NCI-H774 (cell line): ENCODE results near the gene AGXT2.

Source experiments
- DNase-seq: peaks from one replicate; lab custom pipeline; 2025; lab: John Stamatoyannopoulos, UW

Gene AGXT2, protein sequence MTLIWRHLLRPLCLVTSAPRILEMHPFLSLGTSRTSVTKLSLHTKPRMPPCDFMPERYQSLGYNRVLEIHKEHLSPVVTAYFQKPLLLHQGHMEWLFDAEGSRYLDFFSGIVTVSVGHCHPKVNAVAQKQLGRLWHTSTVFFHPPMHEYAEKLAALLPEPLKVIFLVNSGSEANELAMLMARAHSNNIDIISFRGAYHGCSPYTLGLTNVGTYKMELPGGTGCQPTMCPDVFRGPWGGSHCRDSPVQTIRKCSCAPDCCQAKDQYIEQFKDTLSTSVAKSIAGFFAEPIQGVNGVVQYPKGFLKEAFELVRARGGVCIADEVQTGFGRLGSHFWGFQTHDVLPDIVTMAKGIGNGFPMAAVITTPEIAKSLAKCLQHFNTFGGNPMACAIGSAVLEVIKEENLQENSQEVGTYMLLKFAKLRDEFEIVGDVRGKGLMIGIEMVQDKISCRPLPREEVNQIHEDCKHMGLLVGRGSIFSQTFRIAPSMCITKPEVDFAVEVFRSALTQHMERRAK

DNA sequence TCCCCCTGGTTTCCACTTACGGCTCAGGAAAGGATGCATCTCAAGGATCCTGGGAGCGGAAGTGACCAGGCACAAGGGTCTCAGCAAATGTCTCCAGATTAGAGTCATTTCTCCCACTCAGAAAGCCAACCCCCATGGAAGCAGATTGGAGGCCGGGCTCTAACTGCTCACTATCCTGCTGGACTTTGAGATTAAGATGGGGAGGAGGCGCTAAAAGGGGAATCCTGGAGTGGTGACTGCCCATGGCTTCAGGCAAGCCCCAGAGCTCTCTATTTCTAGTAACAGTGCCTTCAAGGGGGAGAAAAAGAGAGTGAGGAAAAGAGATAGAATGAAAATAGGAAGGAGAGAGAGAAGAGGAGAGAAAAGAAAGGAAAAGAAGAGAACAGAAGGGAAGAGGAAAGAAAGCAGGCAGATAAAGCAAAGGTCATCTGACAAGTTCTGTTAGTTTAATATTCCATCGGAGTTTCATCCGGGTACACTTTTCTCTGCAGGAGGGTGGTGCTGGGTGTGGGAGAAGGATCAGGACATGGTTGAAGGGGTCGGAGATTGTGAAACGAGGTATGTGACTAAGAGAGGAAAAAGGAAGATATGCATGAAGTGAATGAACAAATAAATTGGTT, at the start of gene AGXT2:
TSS of gene AGXT2 (minus strand) at position 165 of the 620 bp plus-strand sequence. CDS start at position 108, 57 bp downstream.
- DNase-seq = no peak

DNA sequence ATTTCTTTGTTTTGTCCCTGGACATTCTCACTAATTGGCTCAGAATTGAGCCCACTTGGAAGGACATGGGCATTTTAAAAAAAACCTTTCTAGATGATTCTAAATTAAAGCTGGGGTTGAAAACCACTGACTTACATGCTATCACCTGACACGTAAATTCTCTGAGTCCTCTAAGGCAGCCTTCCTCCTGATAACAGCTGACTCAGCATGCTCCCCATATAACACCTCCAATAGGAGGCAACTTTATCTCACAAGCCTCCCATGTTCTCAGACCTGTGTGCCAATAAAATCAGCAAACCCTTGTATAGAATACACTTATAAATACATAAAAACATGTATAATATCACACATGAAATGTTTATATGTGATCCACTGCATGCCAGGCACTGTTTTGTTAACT, 49.2 kb upstream of the AGXT2 start:
- DNase-seq = no peak

DNA sequence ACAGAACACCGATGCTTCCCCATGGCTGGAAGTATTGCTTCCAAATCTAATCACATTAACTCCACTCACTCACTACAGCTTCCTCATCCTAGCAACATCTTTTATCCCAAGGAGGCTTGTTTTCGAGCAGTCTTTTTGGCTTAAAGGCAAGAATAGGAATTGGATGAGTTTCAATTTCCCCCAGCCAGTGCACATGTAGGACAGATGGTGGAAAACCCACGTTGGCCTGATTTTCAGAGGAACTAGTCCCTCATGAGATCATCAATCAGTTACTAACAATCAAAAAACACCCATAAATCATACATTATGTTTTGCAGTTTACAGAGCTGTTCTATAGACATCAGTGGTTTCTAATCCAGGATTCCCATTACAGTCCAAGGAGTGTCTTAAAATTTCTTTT, 48.5 kb upstream of the AGXT2 start:
- DNase-seq = no peak

DNA sequence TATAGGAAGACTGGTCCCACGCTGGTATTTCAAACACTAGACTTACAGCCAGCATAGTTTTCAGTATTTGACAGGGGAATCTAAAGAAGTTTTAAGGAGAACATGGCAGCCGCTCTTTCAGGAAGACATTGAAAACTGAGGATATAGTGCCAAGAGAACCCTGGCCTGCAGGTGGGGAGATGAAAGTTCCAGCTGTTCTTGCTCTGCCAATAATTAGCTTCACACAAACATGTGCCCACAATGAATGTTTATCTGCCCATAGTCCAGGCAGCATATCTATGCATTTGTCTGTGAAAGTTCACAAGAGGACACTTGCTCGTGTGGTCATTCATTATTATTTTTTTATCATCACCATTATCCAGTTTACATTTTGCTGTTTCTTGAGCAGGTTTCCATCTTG, 47.6 kb upstream of the AGXT2 start:
- no peak for DNase-seq

DNA sequence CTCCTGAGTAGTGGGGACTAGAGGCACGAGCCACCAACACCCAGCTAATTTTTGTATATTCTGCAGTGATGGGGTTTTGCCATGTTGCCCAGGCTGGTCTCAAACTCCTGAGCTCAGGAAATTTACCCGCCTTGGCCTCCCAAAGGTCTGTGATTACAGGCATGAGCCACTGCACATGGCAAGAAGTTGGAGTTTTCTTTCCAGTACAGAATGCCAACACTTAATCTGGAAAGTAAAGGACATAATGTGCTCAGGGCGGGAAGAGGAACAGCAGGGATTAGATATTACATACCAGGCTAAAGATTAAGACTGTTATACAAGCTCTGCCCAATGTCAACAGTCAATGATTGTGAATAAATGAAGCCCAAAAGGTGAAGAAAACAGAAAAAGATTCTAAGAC, 47.2 kb upstream of the AGXT2 start:
- DNase-seq = no peak

DNA sequence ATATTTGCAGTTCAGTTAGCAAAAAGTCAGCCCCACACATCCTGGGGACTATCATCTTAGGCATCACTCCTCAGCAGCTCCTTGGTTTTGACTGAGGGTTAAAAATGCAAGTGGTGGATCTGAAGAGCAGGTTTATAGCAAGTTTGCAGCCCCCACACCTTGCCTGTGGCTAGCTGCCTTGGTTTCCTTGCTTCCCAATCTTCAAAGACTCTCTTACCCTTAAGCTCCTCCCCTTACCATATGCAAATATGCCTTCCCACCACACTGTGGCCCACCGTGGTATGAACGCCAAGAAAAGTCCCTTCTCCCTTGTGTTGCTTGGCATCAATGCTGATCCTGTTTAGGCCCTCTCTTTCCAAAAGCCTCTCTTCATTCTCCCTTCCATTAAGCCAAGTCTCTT, 45.0 kb upstream of the AGXT2 start:
- no peak for DNase-seq

DNA sequence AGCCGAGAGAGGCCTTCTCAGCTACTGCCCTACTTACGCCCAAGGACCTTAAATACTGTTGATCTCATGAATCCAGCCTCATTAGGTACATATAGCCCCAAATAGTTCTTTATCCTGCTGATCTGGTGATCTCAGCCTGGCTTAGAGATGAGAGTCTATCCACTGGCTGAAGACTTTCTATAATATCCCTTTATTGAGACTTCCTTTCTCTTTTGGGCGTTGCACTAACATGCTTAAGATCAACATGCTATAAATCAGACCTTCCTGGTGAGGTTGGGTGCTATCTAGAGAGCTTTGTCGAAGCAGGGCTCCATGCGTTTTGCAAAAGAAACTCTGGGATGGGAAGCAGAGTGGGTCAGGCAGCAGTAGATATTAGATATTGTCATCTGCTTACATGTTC, 44.0 kb upstream of the AGXT2 start:
- DNase-seq = no peak

DNA sequence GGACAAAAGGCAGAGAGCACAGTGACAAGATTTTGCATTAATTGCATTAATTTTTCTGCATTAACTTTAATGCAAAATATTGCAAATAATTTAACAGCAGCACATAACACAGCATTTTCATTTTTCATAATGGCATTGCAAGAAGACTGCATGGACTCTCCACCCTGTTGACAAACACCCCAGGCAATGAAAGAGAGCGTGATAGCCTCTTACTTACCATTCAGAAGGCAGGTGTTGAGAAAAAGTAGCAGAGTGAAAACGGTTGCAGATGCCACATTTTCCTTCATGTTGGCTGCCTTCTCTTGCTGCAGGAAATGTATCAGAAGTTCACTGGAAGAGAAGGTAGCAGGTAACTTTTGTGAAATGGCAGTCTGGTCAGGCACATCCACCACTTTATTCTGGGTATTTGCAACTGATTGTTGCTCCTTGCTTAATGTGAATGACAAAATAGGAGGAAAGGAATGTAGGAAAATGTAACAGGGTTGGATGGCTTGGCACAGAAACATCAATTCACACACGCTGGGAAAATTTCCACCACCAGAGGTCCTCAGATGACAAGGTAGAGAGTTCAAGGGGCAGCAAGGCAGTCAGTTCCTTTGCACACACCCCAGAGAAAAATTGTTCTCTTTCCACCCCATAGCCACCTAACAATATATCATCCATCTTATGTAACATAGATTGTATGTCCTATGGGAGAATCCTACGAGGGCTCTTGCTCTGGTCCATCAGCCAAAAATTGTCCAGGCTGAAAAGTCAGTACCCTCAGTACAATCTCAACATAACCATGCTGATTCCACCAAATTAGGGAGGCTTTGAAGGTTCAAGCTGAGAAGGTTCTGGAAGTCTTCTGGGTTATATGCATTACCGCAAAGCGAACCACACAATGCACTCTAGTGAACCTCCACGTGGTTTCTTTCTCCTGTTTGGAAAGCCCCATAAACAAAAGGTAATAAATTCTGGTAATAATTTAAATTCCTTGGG, 41.9 kb upstream of the AGXT2 start:
- DNase-seq = peak; percentile 55

DNA sequence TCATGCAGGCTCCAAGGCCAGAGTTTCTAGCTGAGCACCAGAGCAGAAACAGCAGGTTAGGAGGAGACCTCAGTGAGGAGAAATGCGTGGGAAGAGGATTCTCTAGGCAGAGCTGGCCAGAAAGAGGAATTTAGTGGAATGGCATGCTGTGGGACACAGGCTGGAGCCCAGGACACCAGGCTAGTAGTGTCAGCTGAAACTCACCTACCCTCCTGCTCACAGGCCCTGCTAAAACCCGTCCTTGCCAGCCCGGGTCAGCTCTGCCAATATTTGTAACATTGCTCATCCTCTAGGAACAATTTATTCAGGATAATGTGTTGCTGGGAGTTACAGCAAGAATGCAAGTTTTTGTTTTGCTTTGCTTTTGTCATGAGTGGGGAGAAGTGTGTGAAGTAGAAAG, 40.2 kb upstream of the AGXT2 start:
- no peak for DNase-seq

DNA sequence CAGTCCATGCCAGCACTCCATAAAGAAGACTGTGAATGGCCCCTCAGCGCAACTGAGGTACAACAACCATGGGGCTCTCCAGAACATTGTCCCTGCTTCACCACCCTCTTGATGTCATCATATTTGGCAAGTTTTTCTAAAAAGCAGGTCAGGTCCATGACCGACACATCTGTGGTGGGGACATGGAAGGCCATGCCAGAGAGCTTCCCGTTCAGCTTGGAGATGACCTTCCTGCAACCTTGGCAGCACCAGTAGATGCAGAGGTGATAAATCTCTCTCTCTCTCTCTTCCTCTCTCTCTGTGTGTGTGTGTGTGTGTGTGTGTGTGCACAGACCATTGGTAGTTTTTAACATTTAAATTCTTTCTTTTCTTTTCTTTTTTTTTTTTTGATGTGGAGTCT, 35.4 kb upstream of the AGXT2 start:
- no peak for DNase-seq

DNA sequence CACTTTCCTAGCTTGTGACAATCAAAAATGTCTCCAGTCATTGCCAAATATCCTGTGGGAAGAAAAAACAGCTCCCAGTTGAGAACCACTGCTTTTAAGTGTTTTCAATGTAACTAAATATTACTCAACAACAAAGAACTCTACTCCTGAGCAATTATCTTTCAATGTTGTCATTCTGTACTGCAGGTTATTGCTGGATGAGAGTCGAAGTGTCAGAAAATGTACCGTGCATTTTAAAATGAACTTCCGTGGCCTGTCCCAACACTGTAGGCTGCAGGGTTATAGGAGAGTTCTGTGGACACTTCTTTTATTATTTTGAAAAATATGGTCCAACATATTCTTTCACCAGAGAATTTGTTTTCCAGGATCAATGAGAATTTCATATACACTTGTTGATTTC, 34.8 kb upstream of the AGXT2 start:
- DNase-seq = no peak

DNA sequence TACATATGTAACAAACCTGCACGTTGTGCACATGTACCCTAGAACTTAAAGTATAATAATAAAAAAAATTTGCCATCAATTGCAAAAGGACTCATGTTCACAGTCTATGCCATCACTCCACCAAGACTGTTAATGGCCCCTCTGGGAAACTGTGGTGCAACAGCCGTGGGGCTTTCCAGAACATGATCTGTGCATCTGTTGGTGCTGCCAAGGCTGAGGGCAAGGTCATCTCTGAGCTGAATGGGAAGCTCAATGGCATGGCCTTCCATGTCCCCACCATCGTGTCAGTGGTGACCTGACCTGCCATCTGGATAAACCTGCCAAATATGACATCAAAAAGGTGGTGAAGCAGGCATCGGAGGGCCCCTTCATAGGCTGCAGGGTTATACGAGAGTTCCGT, 33.4 kb upstream of the AGXT2 start:
- no peak for DNase-seq

DNA sequence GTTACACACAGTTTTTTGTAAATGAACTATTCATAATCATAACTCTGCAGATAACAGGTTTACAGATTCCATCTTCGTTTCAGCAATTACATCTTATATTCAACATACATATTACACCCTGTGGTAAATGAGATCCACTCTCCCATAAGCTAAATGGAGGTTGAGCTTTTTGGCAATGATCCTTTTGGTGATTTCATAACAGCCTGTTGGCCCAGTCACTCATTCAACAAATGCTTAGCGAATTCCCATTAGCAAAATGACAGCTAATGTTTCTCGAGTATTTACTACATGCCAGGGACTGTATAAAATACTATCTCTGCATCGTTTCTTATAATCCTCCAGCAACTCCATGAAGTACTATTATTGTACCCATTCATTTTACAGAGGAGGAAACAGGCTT, 25.4 kb upstream of the AGXT2 start:
- DNase-seq = no peak

DNA sequence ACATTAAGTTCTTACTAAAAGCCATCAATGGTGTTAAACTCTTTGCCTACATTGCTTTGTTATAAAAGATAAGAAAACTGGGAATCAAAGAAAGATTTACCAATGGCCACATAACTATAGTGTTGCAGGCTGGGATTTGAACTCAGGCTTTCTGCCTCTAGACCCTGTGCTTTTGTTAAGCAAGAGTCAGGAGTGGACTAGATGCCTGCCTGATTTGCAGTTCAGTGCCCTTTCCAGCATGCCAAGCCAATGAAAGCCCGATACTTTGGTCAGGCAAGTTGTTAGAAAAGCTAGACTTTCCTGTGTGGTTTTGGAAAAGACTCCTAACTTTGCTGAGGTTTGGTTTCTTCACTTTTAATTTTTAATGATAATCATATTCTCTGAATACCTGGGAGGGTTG, 21.4 kb upstream of the AGXT2 start:
- DNase-seq = no peak

DNA sequence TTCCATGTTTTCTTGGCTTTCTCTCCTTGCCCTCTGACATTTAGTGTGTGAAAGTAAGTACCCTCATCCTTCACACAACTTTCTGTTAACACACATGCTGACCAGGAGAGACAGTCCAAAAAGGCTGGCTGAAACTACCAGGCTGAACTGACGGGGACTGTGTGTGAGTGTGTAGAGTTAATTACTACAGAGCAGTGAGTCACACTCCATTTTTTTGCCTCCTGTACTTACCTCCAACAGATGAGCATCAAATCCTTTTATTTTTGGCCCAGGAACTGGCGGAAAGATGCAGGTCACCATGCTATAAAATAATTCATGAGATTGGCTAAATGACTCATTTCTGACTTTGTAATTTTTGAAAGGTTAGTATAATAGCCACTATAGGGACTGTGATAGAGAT, 20.2 kb upstream of the AGXT2 start:
- no peak for DNase-seq

DNA sequence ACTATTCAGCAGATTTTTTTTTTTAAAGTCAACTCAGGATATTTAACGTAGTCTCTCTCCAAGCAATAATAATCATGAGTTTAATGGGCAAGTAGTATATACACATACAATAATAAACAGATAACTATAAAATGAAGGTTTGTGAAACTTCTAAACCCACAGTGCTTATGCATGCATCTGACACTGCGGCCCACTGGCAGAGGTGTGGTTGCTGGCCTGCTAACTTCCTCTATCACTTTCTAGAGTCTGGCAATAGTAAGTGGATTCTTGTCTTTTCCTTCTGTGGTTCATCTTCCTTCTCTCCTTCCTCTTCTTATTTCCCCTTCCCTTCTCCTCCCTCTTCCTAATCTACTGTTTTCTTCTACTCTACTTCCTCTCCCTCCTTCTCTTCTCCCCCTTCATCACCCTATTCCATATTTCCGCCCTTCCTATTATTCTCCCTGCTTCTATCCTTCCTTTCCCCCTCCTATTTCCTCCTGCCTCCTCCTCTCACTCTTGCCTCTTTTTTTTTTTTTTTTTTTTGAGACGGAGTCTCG, 18.6 kb upstream of the AGXT2 start:
- no peak for DNase-seq

DNA sequence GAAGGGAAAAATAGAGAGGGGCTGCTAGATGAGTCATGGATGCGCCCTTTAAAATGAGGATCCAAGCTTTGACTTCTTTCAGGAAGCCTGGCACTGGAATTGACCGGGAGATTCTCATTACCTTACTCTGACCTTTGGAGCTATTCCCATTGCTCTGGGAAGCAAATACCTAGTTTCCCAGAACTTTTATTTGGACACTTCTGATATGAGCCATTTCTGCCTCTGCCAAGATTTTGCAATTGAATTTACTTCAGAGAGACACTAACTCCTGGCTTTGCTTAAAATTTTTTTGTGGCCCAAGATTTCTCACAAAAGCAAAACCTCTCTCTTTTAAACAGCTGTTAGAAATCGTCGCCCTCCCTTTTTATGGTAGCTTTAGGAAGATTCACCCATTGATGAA, 15.7 kb upstream of the AGXT2 start:
- DNase-seq = no peak

DNA sequence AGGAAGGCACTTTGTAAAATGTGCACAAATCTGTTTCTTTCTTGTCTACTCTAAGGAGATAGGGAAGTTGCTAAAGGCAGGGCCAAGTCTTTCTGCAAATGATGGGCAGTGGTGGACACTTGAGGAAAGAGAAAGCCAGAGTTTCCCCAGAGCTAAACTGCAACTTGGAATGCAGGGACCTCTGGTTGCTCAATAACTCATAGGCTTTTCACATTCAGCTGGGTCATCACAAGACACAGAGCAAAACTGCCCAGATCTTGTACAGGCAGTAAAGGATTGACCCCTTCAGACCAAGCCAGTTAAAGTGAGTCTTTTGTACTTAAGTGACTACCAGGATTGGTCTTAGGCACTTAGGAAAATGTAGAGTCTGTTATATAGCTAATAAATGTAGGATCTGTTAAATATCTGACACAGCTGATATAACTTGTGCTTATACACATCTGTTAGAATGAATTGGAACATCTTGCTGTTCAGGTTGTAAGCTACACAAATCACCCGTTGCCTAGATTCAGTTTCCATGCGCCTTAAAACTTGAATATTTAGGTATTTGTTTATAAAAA, 13.5 kb upstream of the AGXT2 start:
- no peak for DNase-seq

DNA sequence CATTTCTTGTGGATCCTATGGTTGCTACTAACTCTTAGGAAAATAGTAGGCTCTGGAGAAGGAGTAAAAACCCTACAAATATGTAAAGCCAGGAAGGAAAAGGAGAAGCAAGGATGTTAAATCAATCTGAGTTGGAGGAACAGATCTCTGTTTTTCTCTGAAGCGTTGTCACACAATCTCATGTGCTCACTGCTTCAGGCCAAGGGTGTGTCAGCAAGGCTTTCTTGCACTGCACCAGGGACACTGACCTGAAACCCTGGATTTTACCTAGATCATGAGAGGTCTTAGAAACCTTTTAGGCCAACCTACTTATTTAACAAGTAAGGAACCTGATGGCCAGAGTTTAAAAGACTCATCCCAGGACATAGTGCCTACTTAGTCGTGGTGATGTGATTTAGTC, 12.5 kb upstream of the AGXT2 start:
- no peak for DNase-seq

DNA sequence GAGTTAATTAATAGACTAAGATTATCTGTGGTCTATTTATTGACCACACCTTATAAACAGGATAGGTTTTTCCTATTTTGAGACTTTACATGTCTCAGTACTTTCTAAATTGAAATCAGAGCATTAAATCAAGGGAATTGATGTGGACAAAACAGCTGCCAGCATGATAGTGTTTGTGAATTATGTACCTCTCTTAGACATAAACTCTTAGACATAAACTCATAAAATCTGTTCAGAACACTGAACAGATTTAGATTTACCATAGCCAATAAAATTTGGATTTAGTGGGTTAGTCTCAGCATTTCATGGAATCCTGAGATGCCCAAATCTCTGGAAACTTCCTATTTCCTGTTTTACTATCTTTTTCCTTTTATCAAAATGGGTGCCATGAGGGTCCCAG, 11.5 kb upstream of the AGXT2 start:
- DNase-seq = no peak

DNA sequence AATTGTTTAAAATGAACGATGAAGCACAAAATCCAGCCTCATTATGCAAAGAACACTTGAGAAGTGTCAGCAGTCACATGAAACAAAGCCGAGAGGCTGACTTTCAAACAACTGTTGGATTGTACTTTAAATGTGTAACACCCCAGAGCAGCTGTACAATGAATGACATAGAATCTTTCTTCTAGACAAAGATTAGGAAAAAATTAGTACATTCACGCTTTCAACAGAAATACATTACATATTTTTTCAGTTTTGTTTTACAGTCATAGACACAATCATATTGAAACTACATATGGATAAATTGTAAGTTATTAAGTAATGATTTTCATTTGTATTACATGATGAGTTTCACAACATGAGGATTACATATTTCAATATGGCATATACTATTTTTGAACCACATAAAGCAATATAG, 10.6 kb upstream of the AGXT2 start:
- no peak for DNase-seq

DNA sequence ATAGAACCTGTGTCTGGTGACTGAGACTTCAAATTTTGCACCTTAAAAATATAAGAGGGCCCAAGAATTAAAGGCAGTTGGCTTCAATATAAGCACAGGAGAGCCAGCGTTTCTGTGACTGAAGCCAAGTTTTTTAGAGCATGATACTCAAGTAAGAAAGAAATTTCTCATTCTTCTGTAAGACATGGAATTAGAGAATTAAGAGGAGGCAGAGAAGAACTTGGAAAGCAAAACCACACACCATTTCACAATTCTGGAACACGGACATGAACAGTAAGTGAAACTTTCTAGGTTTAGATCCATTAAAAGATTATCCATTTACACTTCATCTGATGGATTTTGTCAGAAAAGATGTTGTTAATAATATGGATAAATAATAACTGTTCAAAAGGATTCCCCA, 8.9 kb upstream of the AGXT2 start:
- DNase-seq = no peak
